GM23338 (cell line): Measurements from ENCODE around the gene DRC1. TPM values are rescaled to one million over a fixed set of nuclear protein-coding genes. Genes with fewer than 3 reads are reported as not detected.
A peak's percentile ranks its signal among the peaks of the same experiment; 100 is the strongest.

Source experiments
- ATAC-seq: fragments of 200-7000 bp; cut with Tn5 transposase; 3 replicates; pipeline ENCODE4 v1.9.1; 2020
- DNase-seq: peaks from one replicate; pipeline ENCODE4 v3.0.0-alpha.2; 2015; ENCODE audit warnings: low spot score
- H2AFZ ChIP-seq: fragments of 200-600 bp; sonication (generic); 2 replicates; pipeline ENCODE4 v1.8.0; 2016; ENCODE audit warnings: antibody characterized with exemption, mild to moderate bottlenecking, moderate library complexity
- H3F3A ChIP-seq: fragments of 200-600 bp; sonication (generic); replicated peaks from 2 replicates; pipeline ENCODE4 v1.8.0; 2017; ENCODE audit warnings: antibody characterized with exemption, mixed run types, low read depth
- H3K27ac ChIP-seq: fragments of 200-600 bp; sonication (generic); 2 replicates; pipeline ENCODE4 v1.6.1; 2016; ENCODE audit warnings: low read depth
- H3K27me3 ChIP-seq: fragments of 200-600 bp; sonication (generic); 2 replicates; pipeline ENCODE4 v1.8.0; 2016; ENCODE audit warnings: mild to moderate bottlenecking, mixed run types, moderate library complexity; ENCODE audit not compliant: insufficient read depth
- H3K36me3 ChIP-seq: fragments of 200-600 bp; sonication (generic); 2 replicates; pipeline ENCODE4 v1.8.0; 2016; ENCODE audit warnings: mild to moderate bottlenecking; ENCODE audit not compliant: insufficient read depth
- H3K4me1 ChIP-seq: fragments of 200-600 bp; sonication (generic); 2 replicates; pipeline ENCODE4 v1.8.0; 2016; ENCODE audit warnings: mild to moderate bottlenecking, moderate library complexity; ENCODE audit not compliant: insufficient read depth
- H3K4me2 ChIP-seq: fragments of 200-600 bp; sonication (generic); 2 replicates; pipeline ENCODE4 v1.7.1; 2017; ENCODE audit warnings: mixed run types
- H3K4me3 ChIP-seq: fragments of 200-600 bp; sonication (generic); 2 replicates; pipeline ENCODE4 v1.6.1; 2016; ENCODE audit warnings: mixed run types
- H3K79me2 ChIP-seq: fragments of 200-600 bp; sonication (generic); replicated peaks from 2 replicates; pipeline ENCODE4 v1.8.0; 2017; ENCODE audit warnings: mild to moderate bottlenecking; ENCODE audit not compliant: insufficient read depth
- H3K9me2 ChIP-seq: fragments of 200-600 bp; sonication (generic); 2 replicates; pipeline ENCODE4 v1.8.0; 2017; ENCODE audit not compliant: insufficient read depth
- H4K20me1 ChIP-seq: fragments of 200-600 bp; sonication (generic); replicated peaks from 2 replicates; pipeline ENCODE4 v1.8.0; 2017; ENCODE audit warnings: mild to moderate bottlenecking; ENCODE audit not compliant: insufficient read depth
- H3K27ac Mint-ChIP-seq: 2 replicates; pipeline ENCODE4 v1.8.0; 2020; ENCODE audit warnings: inconsistent platforms, mild to moderate bottlenecking, moderate library complexity, mixed read lengths
- H3K27me3 Mint-ChIP-seq: 3 replicates; pipeline ENCODE4 v1.8.0; 2022; ENCODE audit warnings: low read depth, mild to moderate bottlenecking, moderate library complexity, mixed read lengths, inconsistent platforms; ENCODE audit not compliant: insufficient read depth, poor library complexity
- H3K36me3 Mint-ChIP-seq: 3 replicates; pipeline ENCODE4 v1.8.0; 2021; ENCODE audit warnings: low read depth, mild to moderate bottlenecking, inconsistent platforms, moderate library complexity, mixed read lengths
- H3K4me1 Mint-ChIP-seq: 3 replicates; pipeline ENCODE4 v1.8.0; 2020; ENCODE audit warnings: mild to moderate bottlenecking, inconsistent platforms, mixed read lengths
- H3K4me3 Mint-ChIP-seq: 3 replicates; pipeline ENCODE4 v1.8.0; 2021; ENCODE audit warnings: moderate library complexity, mild to moderate bottlenecking, inconsistent platforms, mixed read lengths
- H3K9me3 Mint-ChIP-seq: 3 replicates; pipeline ENCODE4 v1.8.0; 2020; ENCODE audit warnings: moderate library complexity, mild to moderate bottlenecking, inconsistent platforms, mixed read lengths
- CREB1 ChIP-seq: fragments of 250-450 bp; sonication (Bioruptor Pico); IDR thresholded peaks from 2 replicates; pipeline ENCODE4 v1.5.0; 2020; ENCODE audit warnings: low read depth, mild to moderate bottlenecking, moderate library complexity
- EZH2 ChIP-seq: fragments of 200-600 bp; sonication (generic); IDR thresholded peaks from one replicate; pipeline ENCODE4 v1.8.0; 2017; ENCODE audit warnings: antibody characterized with exemption, mild to moderate bottlenecking, low read depth; ENCODE audit not compliant: unreplicated experiment
- EZH2phosphoT487 ChIP-seq: fragments of 200-600 bp; sonication (generic); IDR thresholded peaks from one replicate; pipeline ENCODE4 v1.8.1; 2018; ENCODE audit warnings: antibody characterized with exemption; ENCODE audit not compliant: unreplicated experiment
- JUNB ChIP-seq: IDR thresholded peaks from one replicate; pipeline ENCODE4 v1.6.1; 2016; ENCODE audit warnings: antibody characterized with exemption; ENCODE audit not compliant: unreplicated experiment
- NANOG ChIP-seq: IDR thresholded peaks from 2 replicates; pipeline ENCODE4 v1.6.1; 2016; ENCODE audit warnings: antibody characterized with exemption, borderline replicate concordance
- POLR2AphosphoS5 ChIP-seq: IDR thresholded peaks from 2 replicates; pipeline ENCODE4 v1.6.1; 2016; ENCODE audit warnings: antibody characterized with exemption, low read depth
- REST ChIP-seq: IDR thresholded peaks from one replicate; pipeline ENCODE4 v1.6.1; 2018; ENCODE audit warnings: antibody characterized with exemption; ENCODE audit not compliant: unreplicated experiment
- STAT1 ChIP-seq: IDR thresholded peaks from one replicate; pipeline ENCODE4 v1.6.1; 2016; ENCODE audit warnings: antibody characterized with exemption; ENCODE audit not compliant: unreplicated experiment
- ZNF114 ChIP-seq: fragments of 250-450 bp; sonication (Bioruptor Pico); IDR thresholded peaks from 2 replicates; pipeline ENCODE4 v1.5.0; 2020; ENCODE audit warnings: mild to moderate bottlenecking, moderate library complexity
- ZNF331 ChIP-seq: fragments of 250-450 bp; sonication (Bioruptor Pico); IDR thresholded peaks from 2 replicates; pipeline ENCODE4 v1.5.0; 2020; ENCODE audit warnings: low read depth, mild to moderate bottlenecking, moderate library complexity
- polyA plus RNA-seq: library from polyadenylated mRNA; unstranded; fragments of >200 nt; fragmentation: Nextera tagmentation; extraction: Ambion mirVana; gene quantifications from 2 replicates; pipeline ENCODE4 v1.2.1, GENCODE V29; 2016
- total RNA-seq: library from RNA; depleted of rRNA; stranded (reverse); fragments of >200 nt; shearing (Covaris generic); gene quantifications from 2 replicates; pipeline ENCODE4 v1.2.3, GENCODE V29; 2014
- TF ChIP-seq, protein P1 (sequence below), 2 experiments: fragments of 200-600 bp in 1 of 2; sonication (generic) in 1 of 2; conservative IDR thresholded peaks; 2 replicates each; pipeline versions ENCODE4 v1.5.1 to v1.6.1; 2016 to 2017; ENCODE audit warnings: antibody characterized with exemption in 2 of 2, low read depth in 2 of 2, mild to moderate bottlenecking in 2 of 2, moderate library complexity in 1 of 2
- TF ChIP-seq, protein P2 (sequence below): fragments of 250-450 bp; sonication (Bioruptor Pico); IDR thresholded peaks from 2 replicates; pipeline ENCODE4 v1.5.0; 2020; ENCODE audit warnings: mild to moderate bottlenecking, moderate library complexity
- TF ChIP-seq, protein P3 (sequence below): IDR thresholded peaks from 2 replicates; pipeline ENCODE4 v1.6.1; 2016; ENCODE audit warnings: antibody characterized with exemption

DRC1 gene
- total and polyA plus RNA-seq, 2 experiments from 2014 or later = 0.45 TPM; not detected in 1

DNA sequence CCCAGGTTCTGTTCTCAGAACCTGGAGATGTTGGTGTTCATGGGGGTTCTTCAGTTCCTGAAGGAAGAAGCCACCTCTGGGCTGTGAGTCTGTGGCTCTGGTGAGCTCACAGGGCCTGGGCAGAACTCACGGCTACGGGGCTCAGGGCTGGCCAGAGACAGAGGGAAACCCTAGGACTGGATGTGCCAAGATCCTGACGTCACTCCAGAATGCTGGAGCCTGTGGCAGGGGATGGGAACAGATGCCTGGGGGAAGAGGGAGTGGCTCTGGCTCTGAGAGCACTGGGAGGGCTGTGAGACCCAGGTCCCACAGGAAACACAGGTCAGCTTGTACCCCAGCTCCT lies 76.2 kb downstream of the DRC1 start, which contains the start of gene OTOF:
Gene OTOF (minus strand): TSS at position 214 of the 343 bp plus-strand sequence.
- Histone ChIP-seq H3K4me2 (no peak within 1 kb of the TSS), H3K79me2 (no peaks in the 10 kb centered on the region), H3K27me3 (no peaks in the 10 kb centered on the region), H2AFZ (peak within 1 kb of the TSS; percentile 84), H3K4me3 (no peak within 1 kb of the TSS), H3K27ac (no peak within 1 kb of the TSS), H3K36me3 (no peaks in the 10 kb centered on the region), H4K20me1 (no peaks in the 10 kb centered on the region), H3K4me1 (peaks cover 7% of the 10 kb centered on the region; the same call in 1 of the 2 replicates), H3K9me2 (no peaks in the 10 kb centered on the region), H3F3A (no peaks in the 10 kb centered on the region)
- Mint-ChIP-seq H3K4me1 (peaks cover 4% of the 10 kb centered on the region), H3K4me3 (no peak within 1 kb of the TSS; the same call in 2 of the 3 replicates), H3K9me3 (no peaks in the 10 kb centered on the region), H3K27ac (peak within 1 kb of the TSS; percentile 45; the same call in 1 of the 2 replicates), H3K36me3 (no peaks in the 10 kb centered on the region), H3K27me3 (peaks cover 9% of the 10 kb centered on the region)
- DNase-seq = no peak
- ATAC-seq = no peak
- TF ChIP-seq POLR2AphosphoS5 (no peak), CREB1 (CRISPR knock-in tag) (no peak), JUNB (no peak), EZH2phosphoT487 (no peak), NANOG (no peak), REST (no peak), ZNF114 (CRISPR knock-in tag) (no peak), EZH2 (no peak), ZNF331 (CRISPR knock-in tag) (no peak), STAT1 (no peak)
- TF ChIP-seq, protein P1, sequence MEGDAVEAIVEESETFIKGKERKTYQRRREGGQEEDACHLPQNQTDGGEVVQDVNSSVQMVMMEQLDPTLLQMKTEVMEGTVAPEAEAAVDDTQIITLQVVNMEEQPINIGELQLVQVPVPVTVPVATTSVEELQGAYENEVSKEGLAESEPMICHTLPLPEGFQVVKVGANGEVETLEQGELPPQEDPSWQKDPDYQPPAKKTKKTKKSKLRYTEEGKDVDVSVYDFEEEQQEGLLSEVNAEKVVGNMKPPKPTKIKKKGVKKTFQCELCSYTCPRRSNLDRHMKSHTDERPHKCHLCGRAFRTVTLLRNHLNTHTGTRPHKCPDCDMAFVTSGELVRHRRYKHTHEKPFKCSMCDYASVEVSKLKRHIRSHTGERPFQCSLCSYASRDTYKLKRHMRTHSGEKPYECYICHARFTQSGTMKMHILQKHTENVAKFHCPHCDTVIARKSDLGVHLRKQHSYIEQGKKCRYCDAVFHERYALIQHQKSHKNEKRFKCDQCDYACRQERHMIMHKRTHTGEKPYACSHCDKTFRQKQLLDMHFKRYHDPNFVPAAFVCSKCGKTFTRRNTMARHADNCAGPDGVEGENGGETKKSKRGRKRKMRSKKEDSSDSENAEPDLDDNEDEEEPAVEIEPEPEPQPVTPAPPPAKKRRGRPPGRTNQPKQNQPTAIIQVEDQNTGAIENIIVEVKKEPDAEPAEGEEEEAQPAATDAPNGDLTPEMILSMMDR (conservative IDR thresholded peaks at IDR 0.05; ENCODE audit: low read depth in 2 of 2) = no peak
- TF ChIP-seq, protein P2, sequence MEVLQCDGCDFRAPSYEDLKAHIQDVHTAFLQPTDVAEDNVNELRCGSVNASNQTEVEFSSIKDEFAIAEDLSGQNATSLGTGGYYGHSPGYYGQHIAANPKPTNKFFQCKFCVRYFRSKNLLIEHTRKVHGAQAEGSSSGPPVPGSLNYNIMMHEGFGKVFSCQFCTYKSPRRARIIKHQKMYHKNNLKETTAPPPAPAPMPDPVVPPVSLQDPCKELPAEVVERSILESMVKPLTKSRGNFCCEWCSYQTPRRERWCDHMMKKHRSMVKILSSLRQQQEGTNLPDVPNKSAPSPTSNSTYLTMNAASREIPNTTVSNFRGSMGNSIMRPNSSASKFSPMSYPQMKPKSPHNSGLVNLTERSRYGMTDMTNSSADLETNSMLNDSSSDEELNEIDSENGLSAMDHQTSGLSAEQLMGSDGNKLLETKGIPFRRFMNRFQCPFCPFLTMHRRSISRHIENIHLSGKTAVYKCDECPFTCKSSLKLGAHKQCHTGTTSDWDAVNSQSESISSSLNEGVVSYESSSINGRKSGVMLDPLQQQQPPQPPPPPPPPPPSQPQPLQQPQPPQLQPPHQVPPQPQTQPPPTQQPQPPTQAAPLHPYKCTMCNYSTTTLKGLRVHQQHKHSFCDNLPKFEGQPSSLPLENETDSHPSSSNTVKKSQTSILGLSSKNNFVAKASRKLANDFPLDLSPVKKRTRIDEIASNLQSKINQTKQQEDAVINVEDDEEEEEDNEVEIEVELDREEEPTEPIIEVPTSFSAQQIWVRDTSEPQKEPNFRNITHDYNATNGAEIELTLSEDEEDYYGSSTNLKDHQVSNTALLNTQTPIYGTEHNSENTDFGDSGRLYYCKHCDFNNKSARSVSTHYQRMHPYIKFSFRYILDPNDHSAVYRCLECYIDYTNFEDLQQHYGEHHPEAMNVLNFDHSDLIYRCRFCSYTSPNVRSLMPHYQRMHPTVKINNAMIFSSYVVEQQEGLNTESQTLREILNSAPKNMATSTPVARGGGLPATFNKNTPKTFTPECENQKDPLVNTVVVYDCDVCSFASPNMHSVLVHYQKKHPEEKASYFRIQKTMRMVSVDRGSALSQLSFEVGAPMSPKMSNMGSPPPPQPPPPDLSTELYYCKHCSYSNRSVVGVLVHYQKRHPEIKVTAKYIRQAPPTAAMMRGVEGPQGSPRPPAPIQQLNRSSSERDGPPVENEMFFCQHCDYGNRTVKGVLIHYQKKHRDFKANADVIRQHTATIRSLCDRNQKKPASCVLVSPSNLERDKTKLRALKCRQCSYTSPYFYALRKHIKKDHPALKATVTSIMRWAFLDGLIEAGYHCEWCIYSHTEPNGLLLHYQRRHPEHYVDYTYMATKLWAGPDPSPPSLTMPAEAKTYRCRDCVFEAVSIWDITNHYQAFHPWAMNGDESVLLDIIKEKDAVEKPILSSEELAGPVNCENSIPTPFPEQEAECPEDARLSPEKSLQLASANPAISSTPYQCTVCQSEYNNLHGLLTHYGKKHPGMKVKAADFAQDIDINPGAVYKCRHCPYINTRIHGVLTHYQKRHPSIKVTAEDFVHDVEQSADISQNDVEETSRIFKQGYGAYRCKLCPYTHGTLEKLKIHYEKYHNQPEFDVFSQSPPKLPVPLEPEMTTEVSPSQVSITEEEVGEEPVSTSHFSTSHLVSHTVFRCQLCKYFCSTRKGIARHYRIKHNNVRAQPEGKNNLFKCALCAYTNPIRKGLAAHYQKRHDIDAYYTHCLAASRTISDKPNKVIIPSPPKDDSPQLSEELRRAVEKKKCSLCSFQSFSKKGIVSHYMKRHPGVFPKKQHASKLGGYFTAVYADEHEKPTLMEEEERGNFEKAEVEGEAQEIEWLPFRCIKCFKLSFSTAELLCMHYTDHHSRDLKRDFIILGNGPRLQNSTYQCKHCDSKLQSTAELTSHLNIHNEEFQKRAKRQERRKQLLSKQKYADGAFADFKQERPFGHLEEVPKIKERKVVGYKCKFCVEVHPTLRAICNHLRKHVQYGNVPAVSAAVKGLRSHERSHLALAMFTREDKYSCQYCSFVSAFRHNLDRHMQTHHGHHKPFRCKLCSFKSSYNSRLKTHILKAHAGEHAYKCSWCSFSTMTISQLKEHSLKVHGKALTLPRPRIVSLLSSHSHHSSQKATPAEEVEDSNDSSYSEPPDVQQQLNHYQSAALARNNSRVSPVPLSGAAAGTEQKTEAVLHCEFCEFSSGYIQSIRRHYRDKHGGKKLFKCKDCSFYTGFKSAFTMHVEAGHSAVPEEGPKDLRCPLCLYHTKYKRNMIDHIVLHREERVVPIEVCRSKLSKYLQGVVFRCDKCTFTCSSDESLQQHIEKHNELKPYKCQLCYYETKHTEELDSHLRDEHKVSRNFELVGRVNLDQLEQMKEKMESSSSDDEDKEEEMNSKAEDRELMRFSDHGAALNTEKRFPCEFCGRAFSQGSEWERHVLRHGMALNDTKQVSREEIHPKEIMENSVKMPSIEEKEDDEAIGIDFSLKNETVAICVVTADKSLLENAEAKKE = no peak
- TF ChIP-seq, protein P3, sequence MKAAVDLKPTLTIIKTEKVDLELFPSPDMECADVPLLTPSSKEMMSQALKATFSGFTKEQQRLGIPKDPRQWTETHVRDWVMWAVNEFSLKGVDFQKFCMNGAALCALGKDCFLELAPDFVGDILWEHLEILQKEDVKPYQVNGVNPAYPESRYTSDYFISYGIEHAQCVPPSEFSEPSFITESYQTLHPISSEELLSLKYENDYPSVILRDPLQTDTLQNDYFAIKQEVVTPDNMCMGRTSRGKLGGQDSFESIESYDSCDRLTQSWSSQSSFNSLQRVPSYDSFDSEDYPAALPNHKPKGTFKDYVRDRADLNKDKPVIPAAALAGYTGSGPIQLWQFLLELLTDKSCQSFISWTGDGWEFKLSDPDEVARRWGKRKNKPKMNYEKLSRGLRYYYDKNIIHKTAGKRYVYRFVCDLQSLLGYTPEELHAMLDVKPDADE = no peak
